ENCODE measurements around the gene RAB30. TPM values are rescaled to one million over a fixed set of nuclear protein-coding genes. Genes with fewer than 3 reads are reported as not detected.
"Not testable (repeated sequence)": the region's sequence is repeated elsewhere in the genome, so short reads cannot be mapped to it uniquely, and the experiment has no call there.

RAB30 gene
- total RNA-seq, 4 donors from 2014 or later: 18.7 to 36.6 (median 27.5) TPM

- Histone ChIP-seq H3K36me3 (no peaks in the 10 kb centered on the region), H3K27ac (no peak overlapping the region), H3K4me3 (no peak overlapping the region), H3K4me1 (peaks cover 0 to 55% (median 7%) of the 10 kb centered on the region in 3 donors), H3K27me3 (no peaks in the 10 kb centered on the region), H3K9me3 (no peaks in the 10 kb centered on the region)
- TF ChIP-seq EP300 (IDR thresholded peaks at IDR 0.05) (no peak), POLR2A (IDR thresholded peaks at IDR 0.05) (no peak), POLR2AphosphoS5 (IDR thresholded peaks at IDR 0.05) (no peak)
- TF ChIP-seq, protein P1, sequence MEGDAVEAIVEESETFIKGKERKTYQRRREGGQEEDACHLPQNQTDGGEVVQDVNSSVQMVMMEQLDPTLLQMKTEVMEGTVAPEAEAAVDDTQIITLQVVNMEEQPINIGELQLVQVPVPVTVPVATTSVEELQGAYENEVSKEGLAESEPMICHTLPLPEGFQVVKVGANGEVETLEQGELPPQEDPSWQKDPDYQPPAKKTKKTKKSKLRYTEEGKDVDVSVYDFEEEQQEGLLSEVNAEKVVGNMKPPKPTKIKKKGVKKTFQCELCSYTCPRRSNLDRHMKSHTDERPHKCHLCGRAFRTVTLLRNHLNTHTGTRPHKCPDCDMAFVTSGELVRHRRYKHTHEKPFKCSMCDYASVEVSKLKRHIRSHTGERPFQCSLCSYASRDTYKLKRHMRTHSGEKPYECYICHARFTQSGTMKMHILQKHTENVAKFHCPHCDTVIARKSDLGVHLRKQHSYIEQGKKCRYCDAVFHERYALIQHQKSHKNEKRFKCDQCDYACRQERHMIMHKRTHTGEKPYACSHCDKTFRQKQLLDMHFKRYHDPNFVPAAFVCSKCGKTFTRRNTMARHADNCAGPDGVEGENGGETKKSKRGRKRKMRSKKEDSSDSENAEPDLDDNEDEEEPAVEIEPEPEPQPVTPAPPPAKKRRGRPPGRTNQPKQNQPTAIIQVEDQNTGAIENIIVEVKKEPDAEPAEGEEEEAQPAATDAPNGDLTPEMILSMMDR (IDR thresholded peaks at IDR 0.05): no peak
- WGBS, 2 donors (ENCODE audit: low coverage in 1 of 2): 88 to 100% methylated on average over 1 of the region's 1 CpG
- no peak for ATAC-seq
Observed at GRCh38 chr11:83014951-83015350, 56.7 kb downstream of the RAB30 start.

- ATAC-seq: no peak
- 76 to 87% methylated on average over 5 to 6 of the region's 7 CpGs for WGBS, 2 donors (ENCODE audit: low coverage in 1 of 2)
Observed at GRCh38 chr11:83012168-83013067, 59.3 kb downstream of the RAB30 start.

DNA sequence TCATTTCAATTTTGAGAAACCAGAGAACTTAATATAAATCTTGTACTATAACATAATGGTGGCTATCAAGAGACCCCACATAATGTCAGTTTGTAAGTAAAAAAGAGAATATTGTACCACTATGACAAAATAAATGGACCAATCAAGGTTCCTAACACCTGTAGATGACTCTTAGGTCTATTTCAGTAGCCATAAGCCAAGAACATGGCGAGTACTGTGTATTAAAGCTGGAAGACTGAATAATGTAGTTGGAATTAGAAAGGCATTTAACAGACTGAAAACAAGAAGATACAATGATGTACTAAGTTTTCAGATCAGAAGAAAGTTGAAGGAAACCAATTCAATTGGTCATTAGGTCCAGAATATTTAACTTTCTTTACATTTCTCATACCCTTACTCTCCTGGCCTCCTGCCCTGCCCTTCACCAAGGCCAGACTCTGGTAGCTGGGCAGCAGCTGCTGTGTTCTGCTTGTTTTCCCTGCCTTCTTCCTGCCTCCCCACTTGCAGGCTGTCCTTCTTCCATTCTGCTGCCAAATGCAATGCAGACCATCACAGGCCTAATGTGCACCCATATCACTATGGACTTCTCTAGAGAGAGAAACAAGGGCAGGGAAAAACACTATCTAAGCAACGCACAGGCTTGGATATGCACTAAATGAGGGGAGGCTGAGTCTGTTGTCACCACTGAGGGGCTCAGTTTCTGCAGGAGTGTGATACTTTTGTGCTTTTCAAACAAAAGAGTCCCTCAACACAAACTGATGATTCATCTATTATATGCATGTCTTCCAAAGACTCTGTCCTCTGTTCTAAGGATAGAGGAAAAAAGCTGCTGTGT lies 60.1 kb downstream of the RAB30 start:
- WGBS, 2 donors (ENCODE audit: low coverage in 1 of 2): 88 to 89% methylated on average over 1 to 2 of the region's 2 CpGs

More at GRCh38 chr11:83012168-83013067, 59.3 kb downstream of the RAB30 start:
- H3K4me1 ChIP-seq: peaks cover 0 to 57% (median 16%) of the 10 kb centered on the region in 3 donors
- H3K4me3 ChIP-seq: no peak overlapping the region
- no peak for TF ChIP-seq EP300 (IDR thresholded peaks at IDR 0.05)
- TF ChIP-seq, protein P1 (IDR thresholded peaks at IDR 0.05): no peak
- no peak for TF ChIP-seq POLR2AphosphoS5 (IDR thresholded peaks at IDR 0.05)
- no peak for TF ChIP-seq POLR2A (IDR thresholded peaks at IDR 0.05)
- no peaks in the 10 kb centered on the region for H3K9me3 ChIP-seq
- H3K27ac ChIP-seq: no peak overlapping the region
- no peaks in the 10 kb centered on the region for H3K27me3 ChIP-seq
- H3K36me3 ChIP-seq: no peaks in the 10 kb centered on the region

GRCh38 chr11:83009999-83010398 lies 61.7 kb downstream of the RAB30 start:
- H3K4me1 ChIP-seq: peaks cover 2 to 62% (median 23%) of the 10 kb centered on the region in 3 donors
- no peaks in the 10 kb centered on the region for H3K27me3 ChIP-seq
- no peaks in the 10 kb centered on the region for H3K36me3 ChIP-seq
- TF ChIP-seq, protein P1 (IDR thresholded peaks at IDR 0.05): no peak
- TF ChIP-seq POLR2A (IDR thresholded peaks at IDR 0.05): no peak
- no peak for TF ChIP-seq POLR2AphosphoS5 (IDR thresholded peaks at IDR 0.05)
- no peak for TF ChIP-seq EP300 (IDR thresholded peaks at IDR 0.05)
- no peak for ATAC-seq
- no peak overlapping the region for H3K4me3 ChIP-seq
- 92 to 100% methylated on average over 1 to 2 of the region's 2 CpGs for WGBS, 2 donors (ENCODE audit: low coverage in 1 of 2)
- no peak overlapping the region for H3K27ac ChIP-seq
- H3K9me3 ChIP-seq: no peaks in the 10 kb centered on the region

More for the DNA sequence above, 60.1 kb downstream of the RAB30 start:
- no peak for ATAC-seq
- H3K36me3 ChIP-seq: no peaks in the 10 kb centered on the region
- peaks cover 2 to 58% (median 22%) of the 10 kb centered on the region in 3 donors for H3K4me1 ChIP-seq
- TF ChIP-seq, protein P1 (IDR thresholded peaks at IDR 0.05): no peak
- TF ChIP-seq POLR2A (IDR thresholded peaks at IDR 0.05): no peak
- TF ChIP-seq POLR2AphosphoS5 (IDR thresholded peaks at IDR 0.05): no peak
- no peaks in the 10 kb centered on the region for H3K9me3 ChIP-seq
- no peak overlapping the region for H3K27ac ChIP-seq
- H3K4me3 ChIP-seq: no peak overlapping the region
- H3K27me3 ChIP-seq: no peaks in the 10 kb centered on the region

- not testable (repeated sequence) for H3K36me3 ChIP-seq, H3K27me3 ChIP-seq, H3K9me3 ChIP-seq, H3K27ac ChIP-seq, ATAC-seq, H3K4me3 ChIP-seq
- 96% methylated on average over 6 of the region's 10 CpGs; no CpG with 5 or more reads in 1 of the 2 donors for WGBS, 2 donors (ENCODE audit: low coverage in 1 of 2)
- H3K4me1 ChIP-seq: peaks cover 2 to 58% (median 23%) of the 10 kb centered on the region in 3 donors
Observed at GRCh38 chr11:83009136-83009535, 62.6 kb downstream of the RAB30 start.

Data from gastroesophageal sphincter (tissue), 4 donors.